Skeletal muscle satellite cell (primary cell): ENCODE results near the gene HMX1.

Experiments used
- H3K27me3 ChIP-seq: 2 replicates; pipeline ENCODE4 v1.7.0; 2013; ENCODE audit warnings: low read length; ENCODE audit not compliant: control insufficient read depth, insufficient read depth
- H3K36me3 ChIP-seq: 2 replicates; pipeline ENCODE4 v1.7.0; 2013; ENCODE audit warnings: mild to moderate bottlenecking, control low read depth, low read length; ENCODE audit not compliant: insufficient read depth
- H3K4me1 ChIP-seq: 2 replicates; pipeline ENCODE4 v1.7.0; 2013; ENCODE audit warnings: low read length; ENCODE audit not compliant: control insufficient read depth, insufficient read depth
- H3K4me2 ChIP-seq: 2 replicates; pipeline ENCODE4 v1.7.0; 2013; ENCODE audit warnings: mild to moderate bottlenecking, low read length
- H3K4me3 ChIP-seq: 2 replicates; pipeline ENCODE4 v1.7.0; 2013; ENCODE audit warnings: low read length
- H3K9ac ChIP-seq: 2 replicates; pipeline ENCODE4 v1.7.0; 2013; ENCODE audit warnings: mild to moderate bottlenecking, low read depth, low read length, moderate library complexity
- H3K9me3 ChIP-seq: replicated peaks from 2 replicates; pipeline ENCODE4 v1.7.0; 2013; ENCODE audit warnings: mild to moderate bottlenecking, control low read depth, low read length

The HMX1 gene

DNA sequence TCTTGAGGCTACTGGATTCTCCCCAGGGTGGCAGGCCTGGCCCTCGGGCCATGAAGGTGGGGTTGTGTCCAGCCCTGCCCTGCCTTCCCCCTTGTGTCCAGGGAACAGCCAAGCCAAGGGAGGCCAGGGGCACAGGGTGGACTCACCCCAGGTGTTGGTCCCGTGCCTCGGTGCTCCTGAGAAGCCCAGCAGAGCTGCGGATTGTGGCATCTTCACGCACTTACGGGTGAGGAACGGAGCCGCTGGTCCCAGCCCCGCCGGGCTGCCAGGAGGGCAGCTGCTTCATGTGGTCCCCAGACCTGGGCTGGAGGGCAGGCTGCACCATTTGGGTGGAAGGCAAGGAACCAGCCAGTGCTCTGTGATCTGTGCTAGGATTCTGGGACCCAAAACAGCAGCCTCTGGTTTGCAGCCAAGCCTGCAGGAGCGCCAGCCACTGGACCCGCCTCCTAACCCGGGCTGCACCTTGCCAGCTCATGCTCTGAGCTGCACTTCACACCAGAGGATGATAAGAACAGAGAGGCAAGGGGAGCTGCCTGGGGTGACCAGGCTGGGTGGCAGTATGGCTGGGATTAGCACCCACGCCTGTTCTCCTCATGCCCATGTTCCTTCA is 36.1 kb upstream of the HMX1 start:
- Histone ChIP-seq H3K27me3 (no peaks in the 10 kb centered on the region), H3K9me3 (no peaks in the 10 kb centered on the region), H3K4me3 (no peak overlapping the region), H3K9ac (no peak overlapping the region), H3K36me3 (no peaks in the 10 kb centered on the region), H3K4me2 (no peak overlapping the region), H3K4me1 (no peaks in the 10 kb centered on the region)

DNA sequence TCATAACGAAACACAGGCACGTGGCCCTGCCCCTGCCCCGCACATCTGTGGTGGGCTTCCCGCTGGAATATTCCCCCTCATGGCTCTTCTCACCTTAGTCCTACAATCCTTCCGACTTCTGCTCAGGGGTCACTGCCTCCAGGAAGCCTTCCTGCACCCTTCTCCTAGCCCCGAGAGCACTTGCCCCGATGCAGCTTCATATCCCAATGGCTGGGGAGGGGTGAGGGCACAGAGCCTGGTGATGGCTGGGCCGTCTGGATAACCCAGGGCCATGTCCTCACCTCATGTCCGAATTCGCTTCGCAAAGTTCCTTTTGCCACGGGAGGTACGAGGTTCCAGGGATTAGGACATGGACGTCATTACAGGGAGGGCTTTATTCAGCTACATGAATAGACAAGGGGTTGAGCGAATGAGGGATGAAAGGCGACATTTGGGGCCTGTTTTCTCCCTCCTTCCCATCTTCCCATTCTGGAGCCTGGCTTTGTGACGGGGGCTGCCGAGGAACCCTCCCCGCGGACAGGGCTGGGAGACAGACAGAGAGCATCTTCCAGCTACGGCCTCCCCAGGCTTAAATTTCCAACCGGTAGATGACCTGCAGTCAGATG is 35.5 kb upstream of the HMX1 start:
- no peaks in the 10 kb centered on the region for H3K9me3 ChIP-seq
- no peak overlapping the region for H3K9ac ChIP-seq
- no peaks in the 10 kb centered on the region for H3K27me3 ChIP-seq
- no peaks in the 10 kb centered on the region for H3K4me1 ChIP-seq
- H3K36me3 ChIP-seq = no peaks in the 10 kb centered on the region
- H3K4me2 ChIP-seq = no peak overlapping the region
- H3K4me3 ChIP-seq = no peak overlapping the region

DNA sequence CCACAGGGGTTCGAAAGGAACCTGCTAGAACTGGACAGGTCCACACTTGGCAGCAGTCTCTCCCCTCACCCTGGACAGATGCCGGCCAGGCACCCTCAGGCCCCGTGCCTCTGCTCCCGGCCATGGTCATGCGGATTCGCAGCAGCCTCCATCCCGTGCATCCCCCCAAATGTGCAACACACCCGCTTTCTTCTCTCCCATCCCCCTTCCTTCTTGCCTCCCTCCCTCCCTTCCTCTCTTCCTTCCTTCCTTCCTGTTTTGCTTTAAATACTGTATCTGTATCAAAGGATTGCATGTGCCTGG is 35.0 kb upstream of the HMX1 start:
- no peaks in the 10 kb centered on the region for H3K27me3 ChIP-seq
- H3K4me3 ChIP-seq = no peak overlapping the region
- H3K4me2 ChIP-seq = no peak overlapping the region
- H3K9ac ChIP-seq = no peak overlapping the region
- peaks cover 2% of the 10 kb centered on the region for H3K9me3 ChIP-seq
- H3K4me1 ChIP-seq = no peaks in the 10 kb centered on the region
- H3K36me3 ChIP-seq = no peaks in the 10 kb centered on the region

DNA sequence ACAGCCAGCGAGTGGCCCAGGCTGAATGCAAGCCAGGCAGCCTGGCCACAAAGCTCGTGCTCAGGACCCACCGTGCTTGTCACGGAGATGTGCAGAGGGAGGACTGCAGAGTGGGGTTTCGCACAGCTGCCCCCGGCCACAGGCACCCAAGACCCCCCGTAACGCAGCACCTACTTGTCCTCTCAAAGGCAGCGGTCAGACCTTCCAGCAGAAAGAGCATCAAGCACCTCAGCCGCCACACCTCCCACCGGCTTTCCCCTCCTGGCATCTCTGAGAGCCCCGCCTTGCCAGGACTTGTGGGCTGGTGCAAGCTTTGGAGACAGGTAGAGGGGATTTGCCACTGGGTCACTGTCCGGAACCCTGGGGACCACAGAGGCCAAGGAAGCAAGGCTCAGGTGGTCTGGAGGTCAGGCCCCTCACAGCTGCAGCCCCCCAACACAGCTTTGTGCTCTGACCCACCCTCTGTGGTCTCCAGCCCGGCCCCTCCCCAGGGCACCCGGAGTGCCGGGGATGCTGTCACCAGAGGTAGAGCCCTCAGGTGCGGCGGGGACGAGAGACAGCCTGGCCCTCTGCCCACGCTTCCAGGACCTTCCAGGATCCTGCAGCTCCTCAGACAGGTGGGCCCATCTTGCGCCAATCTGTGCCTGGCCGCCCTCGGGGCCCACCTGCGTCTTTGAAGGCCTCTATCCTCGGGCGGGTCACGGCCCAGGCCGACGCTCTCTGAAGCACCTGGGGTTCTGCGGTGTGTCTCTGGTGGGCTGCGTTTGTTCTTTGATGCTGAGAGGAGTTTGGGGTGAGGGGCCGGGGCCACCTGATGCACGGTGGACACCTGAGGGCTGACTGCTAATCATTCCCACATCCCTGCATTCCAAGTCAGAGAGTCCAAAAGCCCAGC is 34.4 kb upstream of the HMX1 start:
- no peaks in the 10 kb centered on the region for H3K36me3 ChIP-seq
- H3K4me3 ChIP-seq = no peak overlapping the region
- no peaks in the 10 kb centered on the region for H3K27me3 ChIP-seq
- H3K9ac ChIP-seq = no peak overlapping the region
- H3K4me1 ChIP-seq = no peaks in the 10 kb centered on the region
- H3K4me2 ChIP-seq = no peak overlapping the region
- peaks cover 7% of the 10 kb centered on the region for H3K9me3 ChIP-seq

DNA sequence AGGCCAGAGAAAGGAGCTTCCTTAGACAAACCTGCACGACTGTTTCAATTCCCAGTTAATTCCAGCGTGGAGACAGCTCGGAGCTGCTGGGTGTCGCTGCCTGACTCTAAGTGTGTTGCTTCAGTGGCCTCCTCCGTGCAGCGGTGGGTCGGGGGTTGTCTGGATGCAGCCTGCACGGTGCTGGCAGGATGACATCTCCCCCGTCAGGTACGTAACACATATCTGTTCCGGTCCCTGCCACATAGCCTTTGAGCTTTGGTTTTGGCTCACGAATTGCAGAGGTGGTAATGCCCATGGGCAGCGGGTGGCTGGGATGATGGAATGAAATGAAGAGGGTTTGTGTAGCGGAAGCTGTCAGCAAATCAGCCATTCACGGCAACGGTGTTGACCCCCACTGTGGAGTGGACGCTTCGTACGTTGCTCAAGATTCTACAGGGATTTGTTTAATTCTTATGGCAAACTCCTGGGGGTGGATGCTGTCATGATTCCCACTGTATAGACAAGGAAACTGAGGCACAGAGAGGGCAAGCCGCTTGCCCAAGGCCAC is 33.7 kb upstream of the HMX1 start:
- H3K4me1 ChIP-seq = no peaks in the 10 kb centered on the region
- no peak overlapping the region for H3K4me2 ChIP-seq
- H3K36me3 ChIP-seq = no peaks in the 10 kb centered on the region
- H3K27me3 ChIP-seq = no peaks in the 10 kb centered on the region
- peaks cover 10% of the 10 kb centered on the region for H3K9me3 ChIP-seq
- no peak overlapping the region for H3K4me3 ChIP-seq
- H3K9ac ChIP-seq = no peak overlapping the region

DNA sequence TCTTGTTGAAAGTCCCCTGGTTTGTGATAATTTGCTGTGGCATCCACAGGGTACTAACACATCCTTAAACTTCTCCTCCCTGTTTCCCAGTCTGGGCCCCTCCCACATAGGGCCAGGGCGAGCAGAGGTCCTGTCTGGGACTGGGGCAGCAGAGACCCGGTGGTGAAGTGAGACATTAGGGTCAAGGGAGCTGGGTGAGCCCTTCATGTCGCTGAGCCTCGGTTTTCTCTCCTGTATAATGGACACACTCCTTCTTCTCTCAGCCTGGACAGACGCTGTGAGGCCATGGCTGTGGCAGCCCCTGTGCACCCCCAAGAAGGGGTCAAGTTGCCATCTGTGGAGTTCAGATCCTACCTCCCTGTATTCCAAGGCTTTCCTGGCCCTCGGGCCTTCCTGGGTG is 33.0 kb upstream of the HMX1 start:
- H3K4me1 ChIP-seq = no peaks in the 10 kb centered on the region
- no peaks in the 10 kb centered on the region for H3K36me3 ChIP-seq
- no peak overlapping the region for H3K9ac ChIP-seq
- no peak overlapping the region for H3K4me2 ChIP-seq
- peaks cover 12% of the 10 kb centered on the region for H3K9me3 ChIP-seq
- H3K27me3 ChIP-seq = no peaks in the 10 kb centered on the region
- no peak overlapping the region for H3K4me3 ChIP-seq

DNA sequence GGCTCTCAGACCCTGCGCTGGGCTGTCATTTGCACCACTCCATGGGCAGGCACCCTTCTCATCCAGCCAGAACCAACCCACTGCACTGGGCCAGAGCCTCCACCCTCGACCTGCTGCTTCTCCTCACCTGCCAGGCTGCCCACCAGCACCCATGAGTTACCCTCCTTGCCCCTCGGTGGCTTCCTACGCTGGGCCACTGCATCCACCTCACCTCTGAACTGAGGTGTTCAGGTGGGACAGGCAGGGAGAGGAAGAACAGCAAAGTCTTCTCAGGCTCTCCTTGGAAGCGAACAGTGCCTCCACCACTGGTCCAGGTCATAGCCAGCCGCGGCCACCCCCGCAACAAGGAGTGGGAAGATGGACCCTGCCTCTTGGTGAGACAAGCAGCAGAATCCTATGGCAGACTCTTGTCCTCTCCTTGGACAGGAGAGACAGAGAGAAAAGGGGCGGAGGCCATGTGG is 32.4 kb upstream of the HMX1 start:
- peaks cover 12% of the 10 kb centered on the region for H3K9me3 ChIP-seq
- no peaks in the 10 kb centered on the region for H3K27me3 ChIP-seq
- H3K4me2 ChIP-seq = no peak overlapping the region
- H3K9ac ChIP-seq = no peak overlapping the region
- H3K4me1 ChIP-seq = no peaks in the 10 kb centered on the region
- no peak overlapping the region for H3K4me3 ChIP-seq
- H3K36me3 ChIP-seq = no peaks in the 10 kb centered on the region

DNA sequence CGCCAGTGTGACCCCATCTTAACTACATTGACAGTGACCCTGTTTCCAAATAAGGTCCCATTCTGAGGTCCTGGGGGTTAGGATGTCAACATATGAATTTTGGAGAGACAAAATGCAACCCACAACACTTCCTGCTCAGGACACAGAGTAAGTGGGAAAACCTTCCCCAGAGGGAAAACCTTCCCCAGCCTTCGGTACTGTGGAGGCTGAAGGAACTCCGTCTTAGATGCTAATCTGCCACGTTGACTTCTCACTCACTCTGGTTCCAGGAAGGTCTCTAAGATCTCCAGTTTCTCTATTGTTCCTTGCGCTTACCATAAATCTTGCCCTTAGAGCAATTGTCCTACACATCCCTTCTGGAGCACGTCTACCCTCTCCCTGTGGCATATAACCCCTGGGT is 29.7 kb upstream of the HMX1 start:
- Histone ChIP-seq H3K9me3 (peaks cover 12% of the 10 kb centered on the region), H3K4me2 (no peak overlapping the region), H3K4me1 (no peaks in the 10 kb centered on the region), H3K9ac (no peak overlapping the region), H3K27me3 (peaks cover 6% of the 10 kb centered on the region), H3K4me3 (no peak overlapping the region), H3K36me3 (no peaks in the 10 kb centered on the region)

DNA sequence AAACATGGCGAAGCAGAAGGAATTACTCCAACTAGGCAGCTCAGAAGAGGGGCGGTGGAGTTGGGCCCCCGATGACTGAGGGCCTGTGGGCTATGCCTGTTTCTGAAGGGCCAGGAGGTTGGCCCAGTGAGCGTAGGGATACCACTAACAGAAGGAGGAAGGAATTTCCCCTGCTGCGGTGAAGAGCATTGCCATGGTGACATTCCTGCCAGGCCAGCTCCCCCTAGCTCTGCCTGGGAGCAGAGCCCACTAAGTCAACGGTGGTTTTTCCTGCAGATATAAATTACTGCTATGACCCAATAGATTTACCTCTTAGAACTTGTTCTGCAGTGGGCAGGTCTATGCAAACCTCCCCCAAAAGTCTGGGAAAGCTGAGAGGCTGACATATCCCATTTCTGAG is 28.9 kb upstream of the HMX1 start:
- no peak overlapping the region for H3K4me2 ChIP-seq
- peaks cover 6% of the 10 kb centered on the region for H3K27me3 ChIP-seq
- no peak overlapping the region for H3K9ac ChIP-seq
- H3K9me3 ChIP-seq = peaks cover 12% of the 10 kb centered on the region
- H3K36me3 ChIP-seq = no peaks in the 10 kb centered on the region
- no peak overlapping the region for H3K4me3 ChIP-seq
- no peaks in the 10 kb centered on the region for H3K4me1 ChIP-seq

DNA sequence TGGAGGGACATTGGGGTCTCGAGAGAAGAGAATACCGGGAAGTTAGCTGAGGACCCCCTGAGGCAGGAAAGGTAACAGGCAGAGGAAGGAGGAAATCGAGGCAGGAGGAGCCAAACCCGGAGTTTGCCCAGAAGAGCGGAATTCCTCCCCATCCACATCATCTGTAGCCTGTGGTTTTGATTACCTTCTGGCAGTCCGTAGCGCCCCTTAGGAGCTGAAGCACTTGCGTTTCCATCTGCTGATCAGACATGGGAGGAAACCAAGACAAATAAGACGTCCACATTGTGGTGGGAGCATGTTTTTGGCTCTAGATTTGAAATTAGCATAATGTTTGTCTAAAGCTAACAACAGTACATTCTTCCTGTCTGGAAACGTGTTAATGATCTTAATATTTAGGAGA is 26.8 kb upstream of the HMX1 start:
- Histone ChIP-seq H3K9ac (no peak overlapping the region), H3K4me1 (no peaks in the 10 kb centered on the region), H3K4me2 (no peak overlapping the region), H3K4me3 (no peak overlapping the region), H3K36me3 (no peaks in the 10 kb centered on the region), H3K9me3 (peaks cover 12% of the 10 kb centered on the region), H3K27me3 (peaks cover 23% of the 10 kb centered on the region)

DNA sequence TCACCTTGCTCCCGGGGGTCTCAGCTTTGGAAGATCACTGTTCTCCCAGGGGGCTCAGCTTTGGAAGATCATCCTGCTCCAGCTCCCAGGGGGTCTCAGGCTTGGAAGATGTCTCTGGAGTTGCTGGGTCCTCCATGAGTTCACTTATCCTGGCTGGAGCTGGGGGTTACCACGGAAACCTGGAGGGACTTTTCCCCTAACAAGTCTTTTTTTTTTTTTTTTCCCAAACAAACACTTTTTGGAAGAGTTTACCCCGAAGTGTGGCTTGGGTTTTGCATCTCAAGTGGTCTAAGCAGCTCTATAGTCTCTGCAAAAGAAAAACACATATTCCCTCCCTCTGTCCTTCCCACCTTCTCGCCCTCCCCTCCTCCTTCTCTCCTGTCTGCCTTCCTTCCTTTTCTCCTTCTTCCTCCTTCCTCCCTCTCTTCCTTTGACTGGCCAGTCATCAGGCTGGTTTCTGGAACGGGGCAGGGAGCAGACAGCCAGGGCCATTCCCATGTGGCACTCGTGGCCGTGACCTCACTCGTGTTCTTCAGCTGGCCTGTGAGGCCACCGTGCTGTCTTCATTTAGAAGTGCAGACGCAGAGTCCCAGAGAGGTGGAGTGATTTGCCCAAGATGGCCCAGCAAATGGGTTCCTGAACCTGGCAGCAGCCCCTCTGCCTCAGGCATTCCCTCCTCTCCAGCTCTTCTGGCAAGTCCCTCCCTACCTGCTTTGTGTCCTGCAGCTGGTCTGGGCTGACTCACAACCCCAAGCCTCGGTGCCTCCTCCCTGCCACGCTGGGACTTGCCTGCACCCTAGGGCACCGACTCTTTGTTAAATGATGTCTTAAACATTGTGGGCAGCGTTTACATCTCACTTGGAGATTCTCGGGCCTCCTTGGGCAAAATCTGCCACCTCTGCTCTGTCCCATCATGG is 25.9 kb upstream of the HMX1 start:
- H3K4me3 ChIP-seq = no peak overlapping the region
- H3K9ac ChIP-seq = no peak overlapping the region
- H3K9me3 ChIP-seq = peaks cover 12% of the 10 kb centered on the region
- H3K36me3 ChIP-seq = no peaks in the 10 kb centered on the region
- H3K4me2 ChIP-seq = no peak overlapping the region
- no peaks in the 10 kb centered on the region for H3K4me1 ChIP-seq
- H3K27me3 ChIP-seq = peaks cover 30% of the 10 kb centered on the region
